ENCODE results near the gene FBXO9. TPM values are rescaled to one million over a fixed set of nuclear protein-coding genes. Genes with fewer than 3 reads are reported as not detected.

Gene FBXO9
- total RNA-seq, 1 experiment from 2014 or later, result 71.0 TPM

DNA sequence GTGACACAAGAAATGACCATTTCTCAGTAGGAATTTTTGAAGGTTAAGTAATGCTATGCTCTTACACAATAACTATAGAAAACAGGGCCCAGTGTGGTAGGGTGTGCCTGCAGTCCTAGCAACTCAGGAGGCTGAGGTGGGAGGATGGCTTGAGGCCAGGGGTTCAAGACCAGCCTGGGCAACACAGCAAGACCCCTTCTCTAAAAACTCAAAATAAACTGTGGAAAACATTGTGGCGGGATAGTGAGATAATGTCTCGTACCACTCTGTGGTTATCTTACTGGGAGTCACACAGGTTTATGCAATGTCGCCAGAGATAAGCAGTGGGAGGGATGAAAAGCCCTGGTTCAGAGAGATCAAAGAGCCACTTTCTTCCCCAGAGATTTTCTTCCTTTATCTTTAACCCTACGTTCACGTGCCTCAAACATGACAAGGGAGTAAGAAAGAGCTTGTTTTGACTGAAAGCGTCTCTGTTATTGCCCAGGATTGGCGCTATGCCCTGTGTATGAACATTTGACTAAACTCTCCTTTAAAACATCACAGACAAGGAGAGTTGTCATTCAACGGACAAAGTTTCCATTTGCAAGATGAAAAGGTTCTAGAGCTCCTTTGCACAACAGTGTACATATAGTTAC lies 69.5 kb downstream of the FBXO9 start (continued):
- TF ChIP-seq ZBTB33 (IDR thresholded peaks at IDR 0.05; ENCODE audit: extremely low read depth, insufficient replicate concordance, low read length) (no peak), SP1 (IDR thresholded peaks at IDR 0.05; ENCODE audit: low read depth) (no peak), SRF (IDR thresholded peaks at IDR 0.05; ENCODE audit: low read depth) (no peak)
- TF ChIP-seq, protein P1, sequence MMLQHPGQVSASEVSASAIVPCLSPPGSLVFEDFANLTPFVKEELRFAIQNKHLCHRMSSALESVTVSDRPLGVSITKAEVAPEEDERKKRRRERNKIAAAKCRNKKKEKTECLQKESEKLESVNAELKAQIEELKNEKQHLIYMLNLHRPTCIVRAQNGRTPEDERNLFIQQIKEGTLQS (IDR thresholded peaks at IDR 0.05), result no peak

DNA sequence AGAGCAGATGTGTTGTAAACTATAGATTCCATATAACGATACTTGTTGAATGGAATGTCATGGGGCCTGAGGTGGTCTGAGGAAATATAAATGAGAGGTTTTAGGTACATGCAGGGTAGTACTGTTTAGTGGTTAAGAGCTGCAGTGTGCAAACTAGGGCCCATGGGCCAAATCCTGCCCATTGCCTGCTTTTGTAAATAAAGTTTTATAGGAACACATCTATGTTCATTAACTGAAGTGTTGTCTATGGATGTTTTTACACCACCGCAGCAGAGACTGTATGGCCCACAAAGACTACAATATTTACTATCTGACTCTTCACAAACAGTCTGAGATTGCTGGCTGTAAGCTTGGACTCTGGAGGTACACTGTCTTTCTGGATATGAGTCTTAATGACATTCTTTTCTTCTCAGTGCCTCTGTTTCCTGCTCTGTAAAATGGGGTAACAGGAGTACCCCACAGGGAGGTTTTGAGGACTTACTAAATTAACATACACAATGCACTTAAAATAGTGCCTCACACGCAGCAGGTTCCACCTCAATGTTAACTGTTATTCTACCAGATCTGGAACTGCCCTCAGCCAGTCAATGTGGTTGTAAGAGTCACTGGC lies 70.9 kb downstream of the FBXO9 start:
- H3K4me3 ChIP-seq (replicated peaks in 1 of 2; ENCODE audit: low read depth in 1 of 2, low read length in 2 of 2), result no peak overlapping the region
- BruUV-seq (replicated peaks), result no TSS peak
- H3K9me2 ChIP-seq (ENCODE audit: insufficient read depth), result no peaks in the 10 kb centered on the region
- no peak for TF ChIP-seq RAD21 (IDR thresholded peaks at IDR 0.05; ENCODE audit: low read depth)
- H2AFZ ChIP-seq (ENCODE audit: low read depth, low read length, poor library complexity, severe bottlenecking), result no peak overlapping the region
- H3K27ac ChIP-seq (ENCODE audit: low read depth, low read length), result no peak overlapping the region
- no peaks in the 10 kb centered on the region for H4K20me1 ChIP-seq (ENCODE audit: insufficient read depth)
- CTCF ChIA-PET, result no interaction called here
- H3K4me2 ChIP-seq (ENCODE audit: low read length), result no peak overlapping the region
- H3K27me3 ChIP-seq (ENCODE audit: insufficient read depth, low read length), result peaks cover 1% of the 10 kb centered on the region
- no peaks in the 10 kb centered on the region for H3K79me2 ChIP-seq (ENCODE audit: insufficient read depth, low read length)
- no peaks in the 10 kb centered on the region for H3K36me3 ChIP-seq (ENCODE audit: control insufficient read depth in 1 of 2, insufficient read depth in 2 of 2, low read length in 2 of 2)
- DNase-seq (ENCODE audit: low read depth, low spot score) (no peak), ATAC-seq (no peak)
- no peaks in the 10 kb centered on the region for H3K4me1 ChIP-seq (ENCODE audit: control insufficient read depth in 1 of 2, insufficient read depth in 2 of 2, low read length in 2 of 2)
- RAD21 ChIA-PET (ENCODE audit: low non-redundant PET in 1 of 2, low total read pairs in 2 of 2, uncharacterized antibody in 2 of 2, unreplicated experiment in 2 of 2), result no interaction called here
- POLR2A ChIA-PET, result no interaction called here
- no peak overlapping the region for H3K9ac ChIP-seq (ENCODE audit: low read length)
- intact Hi-C loops (cut with micrococcal nuclease), result no loop called here
- H3K9me3 ChIP-seq (ENCODE audit: control insufficient read depth in 1 of 2, insufficient read depth in 1 of 2, low read depth in 1 of 2, low read length in 2 of 2), result no peaks in the 10 kb centered on the region

Data from HCT116 (cell line).